ENCODE measurements around the gene SLC38A10. TPM values are rescaled to one million over a fixed set of nuclear protein-coding genes. Genes with fewer than 3 reads are reported as not detected.

SLC38A10 gene
- total and polyA plus RNA-seq, 2 of the 13 experiments (the other 11 are each of a cell fraction or from before 2014, with no cell fraction given), result 23.4 to 55.8 TPM

DNA sequence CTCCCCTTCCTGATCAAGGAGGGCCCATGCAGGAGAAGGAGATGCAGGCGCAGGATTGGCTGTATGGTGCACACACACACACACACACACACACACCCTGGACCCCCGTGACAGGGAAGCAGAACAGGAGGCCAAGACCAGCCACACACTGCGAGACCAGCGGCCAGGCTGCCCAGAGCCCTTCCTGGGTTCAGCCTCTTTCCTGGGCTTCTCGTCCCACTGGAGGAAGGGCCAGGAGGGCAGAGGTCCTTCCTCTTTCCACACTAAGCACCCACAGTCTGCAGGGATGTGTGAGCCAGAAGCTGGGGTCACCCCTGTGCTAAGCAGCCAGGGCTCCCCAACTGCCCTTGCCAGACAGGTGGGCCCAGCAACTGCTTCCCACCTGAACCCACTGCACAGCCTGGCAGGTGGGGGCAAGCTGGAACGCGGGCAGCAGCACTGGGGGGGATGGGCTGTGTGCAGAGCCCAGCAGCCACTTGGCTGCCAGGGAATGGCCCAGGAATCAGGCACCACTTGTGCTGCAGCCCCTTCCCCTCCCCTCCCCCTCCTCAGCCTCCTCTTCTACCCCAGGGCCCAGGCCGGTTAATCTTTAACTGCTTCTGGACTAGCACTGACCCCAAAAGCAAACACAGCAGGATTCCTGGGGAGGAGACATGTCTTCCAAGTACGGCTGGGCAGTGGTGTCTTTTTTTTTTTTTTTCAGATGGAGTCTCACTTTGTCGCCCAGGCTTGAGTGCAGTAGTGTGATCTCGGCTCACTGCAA lies 44.6 kb upstream of the SLC38A10 start (continued):
- TF ChIP-seq, protein P1, sequence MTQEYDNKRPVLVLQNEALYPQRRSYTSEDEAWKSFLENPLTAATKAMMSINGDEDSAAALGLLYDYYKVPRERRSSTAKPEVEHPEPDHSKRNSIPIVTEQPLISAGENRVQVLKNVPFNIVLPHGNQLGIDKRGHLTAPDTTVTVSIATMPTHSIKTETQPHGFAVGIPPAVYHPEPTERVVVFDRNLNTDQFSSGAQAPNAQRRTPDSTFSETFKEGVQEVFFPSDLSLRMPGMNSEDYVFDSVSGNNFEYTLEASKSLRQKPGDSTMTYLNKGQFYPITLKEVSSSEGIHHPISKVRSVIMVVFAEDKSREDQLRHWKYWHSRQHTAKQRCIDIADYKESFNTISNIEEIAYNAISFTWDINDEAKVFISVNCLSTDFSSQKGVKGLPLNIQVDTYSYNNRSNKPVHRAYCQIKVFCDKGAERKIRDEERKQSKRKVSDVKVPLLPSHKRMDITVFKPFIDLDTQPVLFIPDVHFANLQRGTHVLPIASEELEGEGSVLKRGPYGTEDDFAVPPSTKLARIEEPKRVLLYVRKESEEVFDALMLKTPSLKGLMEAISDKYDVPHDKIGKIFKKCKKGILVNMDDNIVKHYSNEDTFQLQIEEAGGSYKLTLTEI (CRISPR knock-in tag; conservative IDR thresholded peaks at IDR 0.05), result no peak
- TF ChIP-seq, protein P2, sequence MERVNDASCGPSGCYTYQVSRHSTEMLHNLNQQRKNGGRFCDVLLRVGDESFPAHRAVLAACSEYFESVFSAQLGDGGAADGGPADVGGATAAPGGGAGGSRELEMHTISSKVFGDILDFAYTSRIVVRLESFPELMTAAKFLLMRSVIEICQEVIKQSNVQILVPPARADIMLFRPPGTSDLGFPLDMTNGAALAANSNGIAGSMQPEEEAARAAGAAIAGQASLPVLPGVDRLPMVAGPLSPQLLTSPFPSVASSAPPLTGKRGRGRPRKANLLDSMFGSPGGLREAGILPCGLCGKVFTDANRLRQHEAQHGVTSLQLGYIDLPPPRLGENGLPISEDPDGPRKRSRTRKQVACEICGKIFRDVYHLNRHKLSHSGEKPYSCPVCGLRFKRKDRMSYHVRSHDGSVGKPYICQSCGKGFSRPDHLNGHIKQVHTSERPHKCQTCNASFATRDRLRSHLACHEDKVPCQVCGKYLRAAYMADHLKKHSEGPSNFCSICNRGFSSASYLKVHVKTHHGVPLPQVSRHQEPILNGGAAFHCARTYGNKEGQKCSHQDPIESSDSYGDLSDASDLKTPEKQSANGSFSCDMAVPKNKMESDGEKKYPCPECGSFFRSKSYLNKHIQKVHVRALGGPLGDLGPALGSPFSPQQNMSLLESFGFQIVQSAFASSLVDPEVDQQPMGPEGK (CRISPR knock-in tag; IDR thresholded peaks at IDR 0.05), result peak; percentile 81
- peak; percentile 59; the same call in 1 of the 2 replicates for TF ChIP-seq ZNF564 (CRISPR knock-in tag; IDR thresholded peaks at IDR 0.05)
- TF ChIP-seq ZNF772 (CRISPR knock-in tag; IDR thresholded peaks at IDR 0.05), result no peak; the same call in 1 of the 2 replicates
- no peak for TF ChIP-seq HNRNPUL1 (IDR thresholded peaks at IDR 0.05; ENCODE audit: low read depth, low read length)
- no peak for TF ChIP-seq ZNF180 (CRISPR knock-in tag; IDR thresholded peaks at IDR 0.05; ENCODE audit: borderline replicate concordance, low read depth)
- no peak for TF ChIP-seq MBD4 (IDR thresholded peaks at IDR 0.05; ENCODE audit: borderline replicate concordance, low read length)
- no peak for TF ChIP-seq ZC3H4 (CRISPR knock-in tag; IDR thresholded peaks at IDR 0.05; ENCODE audit: borderline replicate concordance)
- 0 out of 2 replicates have a peak, but pooled peaks have one; percentile 71 for TF ChIP-seq GTF3A (CRISPR knock-in tag; conservative IDR thresholded peaks at IDR 0.05)
- 0 out of 2 replicates have a peak, but pooled peaks have one; percentile 59 for TF ChIP-seq ZNF337 (CRISPR knock-in tag; IDR thresholded peaks at IDR 0.05; ENCODE audit: borderline replicate concordance, low read depth)
- TF ChIP-seq, protein P3, sequence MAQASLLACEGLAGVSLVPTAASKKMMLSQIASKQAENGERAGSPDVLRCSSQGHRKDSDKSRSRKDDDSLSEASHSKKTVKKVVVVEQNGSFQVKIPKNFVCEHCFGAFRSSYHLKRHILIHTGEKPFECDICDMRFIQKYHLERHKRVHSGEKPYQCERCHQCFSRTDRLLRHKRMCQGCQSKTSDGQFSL (CRISPR knock-in tag; IDR thresholded peaks at IDR 0.05), result no peak; the same call in 1 of the 2 replicates
- 0 out of 2 replicates have a peak, but pooled peaks have one; percentile 9 for TF ChIP-seq ZNF776 (CRISPR knock-in tag; IDR thresholded peaks at IDR 0.05)
- peak; percentile 80 for TF ChIP-seq CCDC6 (CRISPR knock-in tag; IDR thresholded peaks at IDR 0.05)
- no peak for TF ChIP-seq ZNF782 (CRISPR knock-in tag; IDR thresholded peaks at IDR 0.05; ENCODE audit: borderline replicate concordance)
- TF ChIP-seq ZNF746 (CRISPR knock-in tag; IDR thresholded peaks at IDR 0.05), result no peak; the same call in 1 of the 2 replicates
- TF ChIP-seq KLF9 (CRISPR knock-in tag; IDR thresholded peaks at IDR 0.05; ENCODE audit: low read depth), result no peak
- peak; percentile 48; the same call in 1 of the 2 replicates for TF ChIP-seq THAP11 (CRISPR knock-in tag; IDR thresholded peaks at IDR 0.05)
- TF ChIP-seq, protein P4, sequence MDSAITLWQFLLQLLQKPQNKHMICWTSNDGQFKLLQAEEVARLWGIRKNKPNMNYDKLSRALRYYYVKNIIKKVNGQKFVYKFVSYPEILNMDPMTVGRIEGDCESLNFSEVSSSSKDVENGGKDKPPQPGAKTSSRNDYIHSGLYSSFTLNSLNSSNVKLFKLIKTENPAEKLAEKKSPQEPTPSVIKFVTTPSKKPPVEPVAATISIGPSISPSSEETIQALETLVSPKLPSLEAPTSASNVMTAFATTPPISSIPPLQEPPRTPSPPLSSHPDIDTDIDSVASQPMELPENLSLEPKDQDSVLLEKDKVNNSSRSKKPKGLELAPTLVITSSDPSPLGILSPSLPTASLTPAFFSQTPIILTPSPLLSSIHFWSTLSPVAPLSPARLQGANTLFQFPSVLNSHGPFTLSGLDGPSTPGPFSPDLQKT (CRISPR knock-in tag; IDR thresholded peaks at IDR 0.05; ENCODE audit: borderline replicate concordance), result no peak
- peak; percentile 45; the same call in 1 of the 2 replicates for TF ChIP-seq HNF4G (IDR thresholded peaks at IDR 0.05; ENCODE audit: borderline replicate concordance, low read depth, low read length)
- TF ChIP-seq HNF4G (CRISPR knock-in tag; IDR thresholded peaks at IDR 0.05; ENCODE audit: borderline replicate concordance, low read depth), result peak; percentile 49; the same call in 1 of the 2 replicates
- no peak for TF ChIP-seq ZNF781 (CRISPR knock-in tag; IDR thresholded peaks at IDR 0.05; ENCODE audit: borderline replicate concordance, not compliant biosample characterization)
- TF ChIP-seq ARNT (IDR thresholded peaks at IDR 0.05), result no peak
- no peak for TF ChIP-seq ELF3 (CRISPR knock-in tag; IDR thresholded peaks at IDR 0.05)

All from HepG2 (cell line).